GM11168 (cell line): ENCODE measurements around the gene COQ7.

ENCODE experiments used
- in situ Hi-C: fragments of 300-500 bp; cut with MboI; formaldehyde crosslinking; loops from one replicate; pipeline ENCODE4 v1.12.0; 2022; ENCODE audit warnings: low sequenced_read_pairs; ENCODE audit not compliant: unreplicated experiment

COQ7 gene

DNA sequence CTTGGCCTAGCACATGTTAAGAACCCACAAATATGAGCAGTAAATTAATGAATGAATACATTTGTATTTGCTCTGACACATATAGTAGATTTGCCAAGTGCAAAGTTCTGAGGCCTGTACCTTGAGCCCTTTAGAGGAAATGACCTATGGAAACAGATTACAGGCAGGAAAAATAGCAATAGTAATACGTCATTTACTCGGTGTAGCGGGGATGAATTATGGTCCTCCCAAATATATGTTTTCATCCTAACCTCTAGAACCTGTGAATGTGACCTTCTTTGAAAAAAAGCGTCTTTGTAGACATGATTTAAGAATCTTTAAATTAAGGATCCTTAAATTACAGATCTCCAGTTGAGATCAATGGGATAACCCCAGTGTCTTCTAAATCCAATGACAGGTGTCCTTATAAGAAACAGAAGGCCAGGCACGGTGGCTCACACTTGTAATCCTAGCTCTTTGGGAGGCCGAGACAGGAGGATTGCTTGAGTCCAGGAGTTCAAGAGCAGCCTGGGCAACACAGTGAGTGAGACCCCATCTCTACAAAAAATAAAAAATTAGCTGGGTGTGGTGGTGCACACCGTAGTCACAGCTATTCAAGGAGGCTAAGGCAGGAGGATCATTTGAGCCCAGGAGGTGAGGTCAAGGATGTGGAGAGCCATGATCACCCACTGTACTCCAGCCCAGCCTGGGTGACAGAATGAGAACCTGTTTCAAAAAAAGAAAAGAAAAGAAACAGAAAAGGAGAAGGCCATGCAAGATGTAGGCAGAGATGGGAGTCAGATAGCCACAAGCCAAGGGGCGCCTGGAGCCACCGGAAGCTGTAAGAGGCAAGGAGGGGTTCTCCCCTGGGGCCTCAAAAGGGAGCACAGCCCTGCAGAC, 41.2 kb downstream of the COQ7 start:
- in situ Hi-C loops = no loop called here

- in situ Hi-C loops = no loop called here
Observed at GRCh38 chr16:19109288-19109664, 41.9 kb downstream of the COQ7 start.

- in situ Hi-C loops = no loop called here
Observed at GRCh38 chr16:19110537-19111360, 43.3 kb downstream of the COQ7 start.

- in situ Hi-C loops = no loop called here
Observed at GRCh38 chr16:19112099-19112407, 44.6 kb downstream of the COQ7 start.

DNA sequence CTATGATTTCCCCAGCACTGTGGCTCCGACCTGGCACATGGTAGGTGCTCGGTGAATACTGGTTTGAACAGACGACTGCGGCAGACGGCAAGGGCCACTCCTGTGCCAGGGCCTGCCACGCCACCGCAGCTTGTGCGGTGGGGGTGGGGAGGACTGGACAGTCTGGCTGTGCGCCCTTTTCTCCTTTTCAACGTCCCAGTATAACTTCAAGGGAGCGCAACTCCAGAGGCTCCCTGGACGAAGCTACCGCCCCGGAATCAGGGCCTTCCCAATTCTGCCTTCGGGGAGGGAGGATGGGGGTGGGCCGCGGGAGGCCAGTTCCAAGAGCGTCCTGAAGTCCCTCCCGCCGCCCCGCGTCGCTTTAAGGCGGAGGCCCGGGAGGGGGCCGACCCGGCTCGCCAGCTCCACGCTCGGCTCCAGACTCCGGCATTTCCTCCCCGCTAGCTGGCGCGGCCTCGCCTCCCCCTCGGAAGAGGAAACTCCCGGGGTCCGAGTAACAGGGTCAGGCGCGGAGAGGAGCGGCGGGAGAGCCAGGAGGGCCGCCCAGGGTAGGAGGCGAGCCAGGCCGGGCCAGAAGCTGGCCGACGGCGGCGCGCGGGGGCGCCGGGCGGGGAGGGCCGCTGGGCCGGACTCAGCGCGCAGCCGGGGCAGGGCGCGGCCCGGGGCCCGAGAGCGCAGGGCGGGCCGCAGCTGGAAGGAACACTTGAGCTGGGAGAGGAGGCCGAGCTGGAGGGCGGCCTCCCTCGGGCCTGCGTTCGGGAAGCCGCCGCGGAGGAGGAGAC, 46.4 kb downstream of the COQ7 start, which contains the start of gene ITPRIPL2:
Gene ITPRIPL2 (plus strand): TSS at position 388 of the 782 bp plus-strand sequence. CDS start 498 bp downstream, outside the sequence.
- in situ Hi-C loops = no loop called here

DNA sequence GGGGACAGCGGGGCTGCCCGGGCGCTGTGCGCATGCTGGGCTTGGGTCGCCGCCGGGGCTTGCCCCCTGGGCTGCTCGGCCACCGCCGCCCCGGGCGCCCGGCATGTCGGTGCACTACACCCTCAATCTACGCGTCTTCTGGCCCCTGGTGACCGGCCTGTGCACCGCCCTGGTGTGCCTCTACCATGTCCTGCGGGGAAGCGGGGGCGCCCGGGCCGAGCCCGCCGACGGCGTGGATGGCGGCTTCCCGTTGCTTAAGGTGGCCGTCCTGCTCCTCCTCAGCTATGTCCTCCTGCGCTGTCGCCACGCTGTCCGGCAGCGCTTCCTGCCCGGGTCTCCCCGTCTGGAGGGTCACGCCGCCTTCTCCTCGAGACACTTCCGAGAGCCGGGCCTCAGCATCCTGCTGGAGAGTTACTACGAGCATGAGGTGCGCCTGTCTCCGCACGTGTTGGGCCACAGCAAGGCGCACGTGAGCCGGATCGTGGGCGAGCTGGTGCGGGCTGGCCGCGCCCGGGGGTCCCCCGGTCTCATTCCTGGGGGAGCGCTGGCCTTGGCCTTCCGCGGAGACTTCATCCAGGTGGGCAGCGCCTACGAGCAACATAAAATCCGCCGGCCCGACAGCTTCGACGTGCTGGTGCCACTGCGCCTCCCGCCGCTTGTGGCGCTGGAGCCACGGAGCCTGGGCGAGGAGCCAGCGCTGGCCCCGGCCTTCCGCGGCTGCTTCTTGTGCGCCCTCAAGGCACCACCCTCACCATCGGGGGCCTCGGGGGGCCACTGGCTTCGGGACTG, 47.1 kb downstream of the COQ7 start:
- in situ Hi-C loops = no loop called here

GRCh38 chr16:19115148-19116021, 48.0 kb downstream of the COQ7 start:
- in situ Hi-C loops = no loop called here

DNA sequence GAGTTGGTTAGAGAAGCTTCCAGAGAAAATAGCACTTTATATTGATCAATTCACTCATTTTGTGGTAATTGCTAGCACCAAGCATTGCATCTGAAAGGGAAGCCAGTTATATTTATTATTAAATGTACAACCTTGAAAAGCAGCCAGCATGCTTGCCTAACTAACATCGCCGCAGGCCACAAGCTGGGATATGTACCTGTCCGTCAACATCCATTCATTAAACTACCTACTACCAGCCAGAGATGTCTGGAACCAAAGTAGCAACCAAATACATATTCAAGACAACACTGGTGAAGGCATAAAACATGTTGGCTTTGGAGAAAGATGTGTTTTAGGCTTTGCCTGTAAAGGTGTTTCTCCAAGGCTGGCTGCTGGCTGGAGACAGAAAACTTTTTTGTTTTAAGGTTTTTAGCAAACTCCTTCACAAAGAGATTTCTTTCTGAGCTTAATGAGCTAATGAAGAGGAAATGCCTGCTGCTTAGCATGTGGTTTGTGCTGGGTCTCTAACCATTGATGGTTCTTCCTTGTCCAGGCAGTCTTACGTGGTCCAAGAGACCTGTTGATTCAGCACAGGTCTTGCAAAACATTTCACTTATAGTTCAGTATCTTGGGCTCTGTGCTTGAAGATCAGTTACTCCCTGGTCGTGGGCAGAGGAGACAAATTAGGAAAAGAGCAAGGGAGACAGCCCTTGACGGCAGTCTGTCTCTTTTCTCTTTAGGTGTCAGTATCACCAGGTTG, 49.5 kb downstream of the COQ7 start:
- in situ Hi-C loops = no loop called here

DNA sequence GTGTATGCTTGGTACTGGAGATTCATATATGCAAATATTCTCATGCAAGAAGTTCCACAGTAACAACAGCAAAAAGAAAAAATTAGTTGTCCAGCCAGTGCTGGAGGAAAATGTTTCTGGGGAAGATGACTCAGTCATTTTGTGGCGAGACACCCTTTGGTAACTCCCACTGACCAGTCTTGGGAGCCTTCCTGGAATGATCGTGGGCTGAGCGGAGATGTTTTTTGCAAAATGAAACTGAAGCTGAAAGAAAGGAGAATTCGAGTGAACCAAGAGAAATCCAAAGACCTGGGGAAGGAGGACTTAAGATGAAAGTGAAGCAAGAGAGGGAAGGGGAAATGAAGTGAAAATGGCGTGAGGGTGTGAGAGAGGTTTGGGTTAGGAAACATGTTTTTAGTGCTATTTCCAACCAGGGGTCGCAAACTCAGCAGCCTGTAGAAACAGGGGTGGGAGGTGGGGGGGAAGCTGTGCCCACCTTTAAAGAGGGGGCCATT, 51.6 kb downstream of the COQ7 start:
- in situ Hi-C loops = no loop called here

DNA sequence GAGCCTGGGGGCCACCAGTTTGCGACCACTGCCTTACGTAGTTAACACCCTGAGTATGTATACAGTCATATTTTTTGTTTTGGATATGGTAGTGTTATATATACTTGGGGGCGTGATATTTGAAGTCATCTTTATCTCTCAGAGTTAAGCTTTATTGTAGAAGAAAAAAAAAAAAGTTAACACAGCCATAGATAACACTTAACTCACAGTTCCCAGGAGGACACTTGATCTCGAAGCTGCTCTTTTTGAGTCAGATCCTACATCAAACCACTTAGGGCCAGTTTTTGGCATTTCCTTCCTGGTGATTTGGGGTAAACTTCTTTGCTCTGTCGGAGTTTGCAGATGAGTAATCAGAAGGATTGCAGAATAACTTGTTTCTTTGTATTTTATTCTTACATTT, 52.1 kb downstream of the COQ7 start:
- in situ Hi-C loops = no loop called here

DNA sequence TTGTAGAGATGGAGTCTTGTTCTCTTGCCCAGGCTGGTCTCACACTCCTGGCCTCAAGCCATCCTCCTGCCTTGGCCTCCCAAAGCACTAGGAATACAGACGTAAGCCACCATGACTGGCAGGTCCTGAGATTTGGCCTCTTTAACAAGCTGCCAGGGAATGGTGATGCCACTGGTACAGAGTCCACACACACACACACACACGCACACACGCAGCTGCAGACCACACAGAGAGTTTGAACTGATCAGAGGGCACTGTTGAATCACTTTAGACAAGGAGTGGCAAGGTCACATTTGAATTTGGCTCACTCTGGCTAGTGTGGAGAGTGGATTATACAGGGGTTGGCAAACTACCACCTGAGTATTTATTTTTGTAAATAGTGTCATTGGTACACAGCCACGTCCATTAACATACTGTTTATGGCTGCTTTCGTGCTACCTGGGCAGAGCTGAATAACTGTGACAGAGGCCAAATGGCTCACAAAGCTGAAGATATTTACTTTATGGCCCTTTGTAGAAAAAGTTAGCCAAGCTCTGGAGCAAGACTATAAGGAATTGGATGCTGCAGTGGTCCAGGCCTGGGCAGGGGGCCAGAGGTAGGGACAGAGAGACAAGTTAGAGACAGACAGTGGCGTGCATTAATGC, 56.2 kb downstream of the COQ7 start:
- in situ Hi-C loops = no loop called here

GRCh38 chr16:19126300-19126699, 58.9 kb downstream of the COQ7 start:
- in situ Hi-C loops = no loop called here

GRCh38 chr16:19127205-19127604, 59.8 kb downstream of the COQ7 start:
- in situ Hi-C loops = no loop called here

GRCh38 chr16:19127674-19128131, 60.3 kb downstream of the COQ7 start:
- in situ Hi-C loops = no loop called here

DNA sequence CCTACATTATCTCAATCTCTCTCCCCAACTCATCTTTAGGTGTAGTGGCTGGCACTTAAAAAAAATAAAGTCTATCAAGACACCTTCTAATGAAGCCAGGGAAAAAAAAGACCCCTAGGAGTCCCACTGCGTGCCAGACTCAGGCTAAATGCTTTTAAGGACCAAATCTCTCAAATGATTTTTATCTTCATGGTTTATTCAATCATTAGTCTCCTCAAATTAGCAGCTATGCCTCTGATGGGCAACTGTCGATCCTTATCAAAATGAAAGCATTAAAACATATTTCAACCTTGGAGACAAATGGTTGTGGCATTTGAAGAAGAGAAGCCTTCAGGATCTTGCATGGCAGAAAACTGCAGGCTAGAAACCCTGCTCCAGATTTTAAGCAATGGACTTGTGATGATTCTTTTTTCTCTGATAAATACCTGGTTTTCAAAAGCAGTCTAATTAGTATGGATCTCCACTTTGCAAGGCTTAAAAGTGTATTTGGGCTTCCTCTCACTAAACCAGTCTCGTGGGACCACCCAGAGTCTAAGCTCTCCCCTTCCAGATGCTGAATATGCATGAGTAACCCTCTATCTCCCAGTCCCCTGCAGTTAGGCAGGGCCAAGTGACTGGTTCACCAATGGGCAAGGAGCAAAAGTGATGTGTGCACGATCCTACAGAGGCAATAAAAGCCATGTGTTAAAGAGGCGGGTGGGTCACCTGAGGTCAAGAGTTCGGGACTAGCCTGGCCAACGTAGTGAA, 61.2 kb downstream of the COQ7 start:
- in situ Hi-C loops = no loop called here
